HepG2 (cell line): Measurements from ENCODE around the gene RAC3. TPM values are rescaled to one million over a fixed set of nuclear protein-coding genes. Genes with fewer than 3 reads are reported as not detected.

ENCODE experiments used
- ATAC-seq: fragments of 200-7000 bp; cut with Tn5 transposase; 3 replicates; pipeline ENCODE4 v1.9.1; 2020; ENCODE audit warnings: mild to moderate bottlenecking, moderate library complexity
- BruUV-seq: library from RNA; stranded (reverse); fragments of 400-500 nt; replicated peaks from 2 replicates; lab custom pipeline; 2021; lab: Mats Ljungman, UMichigan
- CTCF ChIA-PET: fragments of 300-600 bp; formaldehyde crosslinking; extraction: SDS; loops from one replicate; lab custom pipeline; 2021; ENCODE audit warnings: low total read pairs, inconsistent platforms, low intra/inter-chr PET ratio; lab: Yijun Ruan, JAX
- POLR2A ChIA-PET: fragments of 350-600 bp; sonication (Branson Sonifier 250); formaldehyde crosslinking; loops from one replicate; lab custom pipeline; 2020; ENCODE audit warnings: antibody characterized with exemption, inconsistent platforms; lab: Yijun Ruan, JAX
- DNase-seq: peaks from one replicate; pipeline ENCODE4 v3.0.0-alpha.2; 2015; ENCODE audit warnings: low spot score
- FAIRE-seq: peaks from 3 replicates; lab custom pipeline; 2011; peaks lifted over from hg19 to GRCh38; lab: Jason Lieb, UNC
- H2AFZ ChIP-seq: one replicate; pipeline ENCODE4 v1.6.1; 2011; ENCODE audit warnings: low read length, inconsistent platforms
- H3K27ac ChIP-seq: fragments of 300-600 bp; 3 replicates; pipeline ENCODE4 v1.8.0; 2011; ENCODE audit warnings: mixed run types, mild to moderate bottlenecking, mixed read lengths, low read length, inconsistent platforms; ENCODE audit not compliant: insufficient read depth; ENCODE audit errors: extremely low read length
- H3K27me3 ChIP-seq, 2 experiments: fragments of 200-600 bp in 1 of 2; 2 replicates in 1 of 2; 3 replicates in 1 of 2; pipeline versions ENCODE4 v1.6.0 to v1.8.0; 2011; ENCODE audit warnings: low read length in 2 of 2, mild to moderate bottlenecking in 2 of 2, moderate library complexity in 2 of 2, inconsistent platforms in 1 of 2; ENCODE audit not compliant: insufficient read depth in 2 of 2, control insufficient read depth in 1 of 2
- H3K36me3 ChIP-seq, 2 experiments: fragments of 200-600 bp in 1 of 2; replicated peaks in 1 of 2; 2 replicates in 1 of 2; 3 replicates in 1 of 2; pipeline versions ENCODE4 v1.5.1 to v1.8.0; 2011; ENCODE audit warnings: low read length in 2 of 2, inconsistent platforms in 1 of 2; ENCODE audit not compliant: insufficient read depth in 2 of 2, control insufficient read depth in 1 of 2
- H3K4me1 ChIP-seq: 2 replicates; pipeline ENCODE4 v1.5.1; 2012; ENCODE audit warnings: low read length, inconsistent platforms; ENCODE audit not compliant: insufficient read depth
- H3K4me2 ChIP-seq: 2 replicates; pipeline ENCODE4 v1.6.0; 2011; ENCODE audit warnings: low read depth, low read length, inconsistent platforms
- H3K4me3 ChIP-seq, 3 experiments: fragments of 200-600 bp in 1 of 3; sonication (generic), shearing (Covaris generic) in 1 of 3; replicated peaks in 1 of 3; 2 replicates each; pipeline ENCODE4 v1.5.1; 2011 to 2016; ENCODE audit warnings: low read length in 3 of 3, inconsistent platforms in 2 of 3, low read depth in 2 of 3, mild to moderate bottlenecking in 2 of 3, control low read depth in 1 of 3, mixed read lengths in 1 of 3; ENCODE audit not compliant: insufficient read depth in 1 of 3
- H3K79me2 ChIP-seq: one replicate; pipeline ENCODE4 v1.6.1; 2011; ENCODE audit warnings: low read length, inconsistent platforms; ENCODE audit not compliant: insufficient read depth
- H3K9ac ChIP-seq: 2 replicates; pipeline ENCODE4 v1.6.0; 2011; ENCODE audit warnings: mild to moderate bottlenecking, low read depth, low read length, inconsistent platforms; ENCODE audit not compliant: insufficient read depth
- H3K9me3 ChIP-seq: 2 replicates; pipeline ENCODE4 v1.5.1; 2012; ENCODE audit warnings: mild to moderate bottlenecking, low read length
- H4K20me1 ChIP-seq: 2 replicates; pipeline ENCODE4 v1.6.0; 2011; ENCODE audit warnings: inconsistent platforms, mild to moderate bottlenecking, low read length, moderate library complexity; ENCODE audit not compliant: insufficient read depth
- AGO2 ChIP-seq: fragments of 200-400 bp; formaldehyde crosslinking; optimal IDR thresholded peaks from 2 replicates; pipeline ENCODE3; 2017; ENCODE audit warnings: mild to moderate bottlenecking, low read depth, low read length, moderate library complexity
- FOXC1 ChIP-seq: sonication (generic); formaldehyde crosslinking; IDR thresholded peaks from 2 replicates; pipeline ENCODE4 v1.8.0; 2022; ENCODE audit warnings: mild to moderate bottlenecking, missing genetic modification reagents, borderline replicate concordance
- FOXO4 ChIP-seq: sonication (generic); formaldehyde crosslinking; conservative IDR thresholded peaks from 2 replicates; pipeline ENCODE4 v1.8.1; 2023; ENCODE audit warnings: missing genetic modification reagents
- KDM4B ChIP-seq: sonication (generic); formaldehyde crosslinking; IDR thresholded peaks from 2 replicates; pipeline ENCODE4 v1.4.0; 2020; ENCODE audit warnings: missing genetic modification reagents
- KMT2A ChIP-seq: sonication (generic); formaldehyde crosslinking; IDR thresholded peaks from 2 replicates; pipeline ENCODE4 v1.4.0; 2020; ENCODE audit warnings: missing genetic modification reagents
- MIER3 ChIP-seq: IDR thresholded peaks from 2 replicates; pipeline ENCODE4 v1.6.1; 2016; ENCODE audit warnings: missing compliant biosample characterization, borderline replicate concordance
- NONO ChIP-seq, 2 experiments: fragments of 450-650 bp in 1 of 2; sonication (generic) in 1 of 2; formaldehyde crosslinking in 1 of 2; IDR thresholded peaks in 1 of 2; conservative IDR thresholded peaks in 1 of 2; 2 replicates each; pipeline versions ENCODE4 v1.6.1 to v1.8.0; 2017 to 2022; ENCODE audit warnings: mild to moderate bottlenecking in 1 of 2, missing genetic modification reagents in 1 of 2, moderate library complexity in 1 of 2
- POLR2AphosphoS5 ChIP-seq: IDR thresholded peaks from 2 replicates; pipeline ENCODE4 v1.6.1; 2012; ENCODE audit warnings: low read depth, low read length
- RBM22 ChIP-seq: fragments of 200-400 bp; formaldehyde crosslinking; optimal IDR thresholded peaks from 2 replicates; pipeline ENCODE3; 2017; ENCODE audit warnings: mild to moderate bottlenecking, low read length, moderate library complexity
- TFDP1 ChIP-seq: IDR thresholded peaks from 2 replicates; pipeline ENCODE4 v1.6.1; 2016; ENCODE audit warnings: missing compliant biosample characterization, missing genetic modification reagents, borderline replicate concordance
- ZC3H13 ChIP-seq: sonication (generic); formaldehyde crosslinking; IDR thresholded peaks from 2 replicates; pipeline ENCODE4 v1.8.1; 2023; ENCODE audit warnings: mild to moderate bottlenecking, missing genetic modification reagents, moderate library complexity
- ZFP91 ChIP-seq: sonication (generic); formaldehyde crosslinking; IDR thresholded peaks from 2 replicates; pipeline ENCODE4 v1.9.0; 2022; ENCODE audit warnings: missing genetic modification reagents, mild to moderate bottlenecking, borderline replicate concordance
- ZNF101 ChIP-seq: sonication (generic); formaldehyde crosslinking; IDR thresholded peaks from 2 replicates; pipeline ENCODE4 v1.4.0; 2020; ENCODE audit warnings: mild to moderate bottlenecking, low read depth, missing genetic modification reagents, borderline replicate concordance
- ZNF12 ChIP-seq: sonication (generic); formaldehyde crosslinking; IDR thresholded peaks from 2 replicates; pipeline ENCODE4 v1.5.0; 2020; ENCODE audit warnings: missing genetic modification reagents
- ZNF441 ChIP-seq: sonication (generic); formaldehyde crosslinking; IDR thresholded peaks from 2 replicates; pipeline ENCODE4 v1.7.0; 2021; ENCODE audit warnings: missing genetic modification reagents, borderline replicate concordance
- ZNF557 ChIP-seq: sonication (generic); formaldehyde crosslinking; IDR thresholded peaks from 2 replicates; pipeline ENCODE4 v1.4.0; 2020; ENCODE audit warnings: missing genetic modification reagents
- ZNF558 ChIP-seq: sonication (generic); formaldehyde crosslinking; IDR thresholded peaks from 2 replicates; pipeline ENCODE4 v1.9.0; 2022; ENCODE audit warnings: mild to moderate bottlenecking, missing genetic modification reagents, borderline replicate concordance
- ZNF724P ChIP-seq: sonication (generic); formaldehyde crosslinking; IDR thresholded peaks from 2 replicates; pipeline ENCODE4 v1.8.0; 2022; ENCODE audit warnings: missing genetic modification reagents, borderline replicate concordance
- ZNF816 ChIP-seq: sonication (generic); formaldehyde crosslinking; IDR thresholded peaks from 2 replicates; pipeline ENCODE4 v1.8.0; 2022; ENCODE audit warnings: missing genetic modification reagents, mild to moderate bottlenecking, borderline replicate concordance
- WGBS: methylation state at CpG from one replicate; pipeline ENCODE4 v1.1.6; 2017; ENCODE audit warnings: low lambda C conversion rate; 5-methylcytosine and 5-hydroxymethylcytosine counted together
- in situ Hi-C: cut with HindIII; loops from 2 replicates; pipeline ENCODE4 v1.10.0; 2017; ENCODE audit warnings: low pct_unique_long_range_greater_than_20kb; ENCODE audit not compliant: extremely low pct_ligation_motif_present
- intact Hi-C: fragments of 100-400 bp; cut with micrococcal nuclease; formaldehyde crosslinking; loops from one replicate; pipeline ENCODE4 v1.10.0; 2022; ENCODE audit not compliant: unreplicated experiment
- polyA plus RNA-seq, 8 experiments: library from polyadenylated mRNA; depleted of rRNA in 3 of 8; stranded (reverse) in 7 of 8; unstranded in 1 of 8; fragments of >200 nt; fragmentation: Illumina TruSeq in 4 of 8; extraction: Trizol in 4 of 8; gene quantifications; 2 replicates each; pipeline versions ENCODE4 v1.2.1 to v1.2.3, GENCODE V29; 2011 to 2016; ENCODE audit warnings: low read depth in 4 of 8, missing spikeins in 1 of 8, mixed read lengths in 1 of 8; ENCODE audit not compliant: insufficient read depth in 1 of 8
- total RNA-seq, 5 experiments: library from RNA; depleted of rRNA; stranded (reverse); fragments of >200 nt; fragmentation: Illumina TruSeq; extraction: Trizol; gene quantifications; 2 replicates each; pipeline ENCODE4 v1.2.3, GENCODE V29; 2016; ENCODE audit warnings: low read depth in 1 of 5

RAC3 gene
- total and polyA plus RNA-seq, 2 of the 13 experiments (the other 11 are each of a cell fraction or from before 2014, with no cell fraction given): 10.5 to 21.3 TPM

- CTCF ChIA-PET: no interaction called here
- FAIRE-seq (no peak), ATAC-seq (no peak), DNase-seq (no peak)
- Histone ChIP-seq H3K4me1 (peaks cover 42% of the 10 kb centered on the region), H2AFZ (no peak overlapping the region), H3K27ac (peak overlapping the region; percentile 91), H3K79me2 (peaks cover 4% of the 10 kb centered on the region), H3K9me3 (no peaks in the 10 kb centered on the region), H3K9ac (peak overlapping the region; percentile 5; the same call in 1 of the 2 replicates), H3K4me2 (no peak overlapping the region), H3K36me3 (peaks cover 50 to 80% of the 10 kb centered on the region in 2 experiments), H4K20me1 (no peaks in the 10 kb centered on the region), H3K27me3 (no peaks in the 10 kb centered on the region), H3K4me3 (no peak overlapping the region)
- WGBS: 100% methylated on average over 3 of the region's 10 CpGs
- intact Hi-C loops (no loop called here), in situ Hi-C loops (no loop called here)
- POLR2A ChIA-PET: interaction anchor here (1.0 kb wide), 2 partner anchors 21 to 40 kb away, joined by 4 read pairs; partner anchors contain the start of gene DCXR
- no TSS peak for BruUV-seq
- no peak for TF ChIP-seq ZFP91 (CRISPR knock-in tag)
- TF ChIP-seq KDM4B (CRISPR knock-in tag): no peak
- no peak for TF ChIP-seq MIER3 (CRISPR knock-in tag)
- no peak for TF ChIP-seq KMT2A (CRISPR knock-in tag)
- TF ChIP-seq ZNF724P (CRISPR knock-in tag): no peak
- peak; percentile 36; the same call in 1 of the 2 replicates for TF ChIP-seq POLR2AphosphoS5
- no peak for TF ChIP-seq ZNF12 (CRISPR knock-in tag)
- peak; percentile 78 for TF ChIP-seq AGO2
- no peak for TF ChIP-seq TFDP1 (CRISPR knock-in tag)
- no peak for TF ChIP-seq FOXC1
- TF ChIP-seq FOXO4 (CRISPR knock-in tag): 0 out of 2 replicates have a peak, but pooled peaks have one; percentile 56
- no peak for TF ChIP-seq ZNF557 (CRISPR knock-in tag)
- no peak for TF ChIP-seq ZNF816 (CRISPR knock-in tag)
- 0 out of 2 replicates have a peak, but pooled peaks have one; percentile 56 for TF ChIP-seq ZNF558 (CRISPR knock-in tag)
- TF ChIP-seq ZNF101: no peak
- TF ChIP-seq RBM22: peak; percentile 90
- TF ChIP-seq ZNF441: no peak
- no peak for TF ChIP-seq ZC3H13
- no peak for TF ChIP-seq NONO (IDR thresholded peaks at IDR 0.05)
- no peak for TF ChIP-seq NONO (CRISPR knock-in tag; conservative IDR thresholded peaks at IDR 0.05)
Observed at GRCh38 chr17:82058855-82059249, 27.4 kb downstream of the RAC3 start.
